HL-60/S4 (cell line): ENCODE results near the gene CPB1.

Experiments
- in situ Hi-C: fragments of 300-500 bp; cut with MboI; formaldehyde crosslinking; loops from 2 replicates; pipeline ENCODE4 v1.14.3; 2022; ENCODE audit warnings: low sequenced_read_pairs

The CPB1 gene

GRCh38 chr3:148828136-148828690 is 602 bp downstream of the CPB1 start:
- in situ Hi-C loops: no loop called here

DNA sequence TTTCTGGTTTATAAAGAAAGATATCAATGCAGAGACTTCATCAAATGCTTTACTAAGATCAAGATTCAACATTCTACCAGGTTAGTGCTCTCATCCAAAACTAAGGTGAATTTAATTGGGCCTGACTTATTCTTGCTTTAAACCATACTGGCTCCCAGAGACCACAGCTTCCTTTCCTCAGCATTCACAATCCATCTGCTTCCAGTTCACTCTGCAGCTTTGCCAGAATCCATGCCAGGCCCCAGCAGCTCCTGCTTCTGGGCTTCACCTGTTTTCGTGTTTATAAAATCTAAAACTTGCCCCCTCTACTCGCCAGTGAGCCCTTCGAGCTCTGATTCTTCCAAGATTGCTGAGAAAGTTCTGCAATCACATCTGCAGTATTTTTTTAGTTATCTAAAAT is 2.3 kb downstream of the CPB1 start:
- in situ Hi-C loops: no loop called here

GRCh38 chr3:148833223-148833622 is 5.6 kb downstream of the CPB1 start:
- in situ Hi-C loops: no loop called here

DNA sequence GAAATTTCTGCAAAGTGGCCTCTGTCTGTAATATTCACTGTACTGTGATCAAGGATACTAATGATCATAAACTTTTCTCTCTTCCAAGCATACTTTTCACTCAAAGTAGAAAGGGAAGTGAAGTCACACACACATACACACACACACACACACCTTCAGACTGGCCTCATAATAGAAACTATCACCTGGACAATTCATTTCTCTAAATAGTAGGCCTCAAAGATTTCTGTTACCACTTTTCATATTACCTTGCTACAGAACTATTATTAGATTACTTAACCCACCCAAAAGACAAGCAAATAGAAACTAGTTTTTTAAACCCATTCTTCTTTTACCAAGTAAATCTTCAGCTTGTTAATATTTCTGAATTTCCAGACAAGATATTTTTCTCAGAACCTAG is 12.2 kb downstream of the CPB1 start:
- in situ Hi-C loops: no loop called here

DNA sequence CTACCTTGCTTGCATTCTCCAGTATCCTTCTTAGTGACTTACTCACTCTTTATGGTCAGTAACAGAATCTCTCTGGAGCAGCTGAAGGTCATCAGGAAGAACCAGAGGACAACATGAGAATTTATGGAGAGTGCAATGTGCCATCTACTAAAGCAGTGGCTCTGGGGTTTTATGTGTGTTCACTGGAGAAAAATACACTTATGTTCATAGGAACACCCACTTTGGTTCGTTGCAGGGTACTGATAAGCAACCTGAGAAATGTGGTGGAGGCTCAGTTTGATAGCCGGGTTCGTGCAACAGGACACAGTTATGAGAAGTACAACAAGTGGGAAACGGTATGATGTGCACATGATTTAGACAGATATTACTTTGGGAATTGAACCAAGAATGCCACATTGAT is 12.8 kb downstream of the CPB1 start:
- in situ Hi-C loops: no loop called here

DNA sequence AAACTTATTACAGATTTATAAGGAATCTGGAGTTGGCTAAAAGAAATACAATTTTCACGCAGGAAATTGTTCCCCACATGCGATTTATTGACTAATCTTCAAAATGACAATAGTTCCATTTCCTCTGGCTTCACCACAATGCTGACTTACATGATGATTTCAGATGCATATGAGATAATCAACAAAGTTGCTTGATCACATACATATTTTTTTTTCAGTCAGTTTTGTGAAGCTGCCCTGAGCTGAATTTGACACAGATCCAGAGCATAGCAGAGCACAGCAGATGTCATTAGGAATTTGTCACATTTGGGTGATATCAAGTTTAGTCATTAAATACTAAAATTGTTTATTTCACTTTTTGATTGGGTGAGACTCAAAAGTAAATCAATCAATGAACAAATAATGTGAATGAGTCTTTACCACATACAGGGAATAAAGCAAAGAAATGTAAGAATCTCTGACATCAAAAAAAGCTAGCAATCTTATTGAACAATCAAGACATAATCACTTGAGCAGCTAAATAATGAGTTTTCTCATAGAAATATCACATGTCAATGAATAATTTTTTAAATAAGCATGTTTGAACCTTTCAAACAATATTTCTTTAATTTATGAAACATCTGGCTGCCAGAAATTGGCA is 18.3 kb downstream of the CPB1 start:
- in situ Hi-C loops: no loop called here

- in situ Hi-C loops: no loop called here
Observed at GRCh38 chr3:148847351-148847750, 19.7 kb downstream of the CPB1 start.

DNA sequence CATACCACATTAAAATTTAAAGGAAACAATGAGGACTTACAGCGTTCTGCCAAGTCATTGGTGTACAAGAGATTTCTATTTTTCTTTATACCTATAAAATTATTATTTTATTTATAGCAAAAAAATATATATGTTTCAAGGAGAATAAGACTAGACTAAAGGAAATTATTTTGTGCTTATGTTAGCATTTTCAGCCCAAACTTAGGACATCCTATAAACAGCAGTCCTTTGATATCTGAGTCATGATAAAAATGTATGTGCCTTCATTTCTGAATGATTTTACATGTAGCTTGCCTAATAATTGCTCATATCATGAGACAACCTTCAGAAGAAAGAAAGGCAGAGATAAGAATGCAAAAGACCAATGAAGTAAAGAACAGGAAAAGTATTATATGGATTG is 20.8 kb downstream of the CPB1 start:
- in situ Hi-C loops: no loop called here

DNA sequence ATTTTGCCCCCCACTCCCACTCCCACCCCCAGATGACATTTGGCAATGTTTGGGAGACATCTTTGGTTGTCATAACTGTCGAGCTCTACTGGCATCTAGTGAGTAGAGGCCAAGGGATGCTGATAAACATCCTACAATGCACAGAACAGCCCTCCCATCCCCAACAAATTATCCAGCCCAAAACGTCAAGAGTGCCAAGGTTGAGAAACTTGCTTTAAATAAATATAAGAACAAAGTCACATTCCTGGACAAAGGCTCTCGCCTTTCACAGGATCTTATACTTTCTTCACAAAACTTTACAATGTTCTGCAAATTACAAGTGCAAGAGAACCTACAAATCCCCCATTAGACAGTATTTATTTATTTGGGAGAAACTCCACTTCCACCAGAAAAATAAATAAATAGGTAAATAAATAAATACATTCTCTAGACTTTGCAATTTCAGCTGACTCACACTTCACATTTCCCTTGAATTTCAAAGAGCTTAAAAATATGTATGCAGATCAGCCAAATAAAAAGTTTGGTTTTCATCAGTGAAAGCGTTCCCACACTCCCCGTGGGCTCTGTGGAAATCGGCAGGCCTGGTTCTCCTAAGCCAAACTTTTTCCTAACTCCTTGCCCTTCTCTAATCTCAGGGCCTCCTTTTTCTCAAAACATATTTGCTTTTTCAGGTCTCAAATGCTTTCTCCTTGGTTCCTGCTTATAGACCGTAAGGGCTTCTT is 24.8 kb downstream of the CPB1 start:
- in situ Hi-C loops: no loop called here

DNA sequence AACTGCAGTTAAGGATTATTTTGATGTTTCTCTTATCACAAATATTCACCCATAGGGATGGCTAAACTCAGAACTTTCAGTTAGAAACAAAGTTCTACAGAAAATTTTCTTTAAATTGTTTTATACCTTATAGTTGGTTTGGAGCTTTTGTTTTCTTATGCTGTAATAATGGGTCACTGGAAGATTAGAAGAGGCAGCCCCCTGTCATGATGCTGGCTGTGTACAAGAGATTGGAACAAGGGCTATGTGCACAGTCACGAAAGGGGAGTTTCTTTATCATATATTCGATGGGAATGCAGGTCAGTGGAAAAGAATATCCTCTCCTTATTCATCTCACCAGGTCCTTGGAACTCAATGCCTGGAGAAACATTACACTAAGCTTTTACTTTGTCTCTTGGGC is 25.5 kb downstream of the CPB1 start:
- in situ Hi-C loops: no loop called here

- in situ Hi-C loops: no loop called here
Observed at GRCh38 chr3:148854061-148854460, 26.4 kb downstream of the CPB1 start.

DNA sequence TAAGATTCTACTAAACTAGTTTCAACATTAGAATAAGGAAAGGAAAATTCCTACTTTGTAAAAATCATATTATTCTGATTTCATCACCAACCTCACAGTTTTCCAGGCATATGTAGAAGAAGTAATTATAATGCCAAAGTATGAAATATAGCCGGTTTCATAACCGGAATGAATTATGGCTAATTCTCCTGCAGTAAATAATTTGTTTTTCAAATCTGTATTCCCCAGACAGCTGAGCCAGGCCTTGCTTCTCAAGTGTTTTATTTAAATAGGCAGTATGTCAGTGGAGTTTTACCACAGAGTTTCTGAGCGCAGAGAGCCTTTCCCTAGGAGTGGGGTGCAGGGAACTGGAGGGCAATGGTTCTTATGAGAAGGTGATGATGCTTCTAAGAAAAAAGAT is 28.8 kb downstream of the CPB1 start:
- in situ Hi-C loops: no loop called here

- in situ Hi-C loops: no loop called here
Observed at GRCh38 chr3:148857316-148857715, 29.7 kb downstream of the CPB1 start.

DNA sequence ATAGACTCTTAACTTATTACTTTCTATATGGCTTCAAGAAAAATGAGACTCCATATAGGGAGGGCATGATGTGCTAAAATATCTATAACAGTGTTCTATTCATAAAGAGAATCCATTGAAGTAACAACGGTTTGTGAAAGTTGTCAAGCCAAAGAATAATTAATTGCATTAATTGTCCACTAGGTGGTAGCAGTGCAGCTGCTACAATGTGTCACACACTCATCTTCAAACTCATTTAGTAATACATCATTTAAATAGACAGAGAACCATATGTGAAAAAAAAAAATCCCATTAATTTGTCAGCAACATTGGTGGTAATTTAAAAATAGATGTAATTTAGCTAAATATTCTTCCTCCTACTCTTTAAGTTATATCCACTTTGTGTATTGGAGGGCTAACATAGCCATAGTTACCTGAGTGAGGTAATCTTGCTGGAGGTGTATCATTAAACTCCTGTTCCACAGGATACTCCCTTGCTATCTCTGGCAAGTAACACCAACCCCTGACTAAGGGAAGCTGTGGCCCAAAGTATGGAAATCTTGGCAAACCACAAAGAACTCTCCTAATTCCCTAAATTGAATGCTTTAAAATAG is 33.8 kb downstream of the CPB1 start:
- in situ Hi-C loops: no loop called here

DNA sequence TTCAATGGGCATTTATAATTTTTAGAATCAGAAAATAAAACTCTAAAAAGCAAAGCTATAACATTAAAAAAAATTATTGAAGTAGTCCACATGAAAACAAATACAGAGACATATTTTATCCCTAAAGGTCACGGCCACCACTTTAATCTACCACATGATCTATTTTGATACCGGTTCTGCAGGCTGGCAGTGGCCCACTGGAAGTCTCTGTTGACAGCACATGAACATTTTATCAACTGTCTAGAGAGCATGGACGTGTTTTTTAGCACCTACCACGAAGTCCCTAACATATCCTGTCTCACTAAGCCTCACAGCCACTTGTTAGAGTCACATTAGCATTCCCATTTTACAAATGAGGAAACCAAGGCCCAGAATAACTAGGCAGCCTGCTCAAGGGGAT is 35.7 kb downstream of the CPB1 start:
- in situ Hi-C loops: no loop called here

GRCh38 chr3:148863814-148864213 is 36.2 kb downstream of the CPB1 start:
- in situ Hi-C loops: no loop called here

DNA sequence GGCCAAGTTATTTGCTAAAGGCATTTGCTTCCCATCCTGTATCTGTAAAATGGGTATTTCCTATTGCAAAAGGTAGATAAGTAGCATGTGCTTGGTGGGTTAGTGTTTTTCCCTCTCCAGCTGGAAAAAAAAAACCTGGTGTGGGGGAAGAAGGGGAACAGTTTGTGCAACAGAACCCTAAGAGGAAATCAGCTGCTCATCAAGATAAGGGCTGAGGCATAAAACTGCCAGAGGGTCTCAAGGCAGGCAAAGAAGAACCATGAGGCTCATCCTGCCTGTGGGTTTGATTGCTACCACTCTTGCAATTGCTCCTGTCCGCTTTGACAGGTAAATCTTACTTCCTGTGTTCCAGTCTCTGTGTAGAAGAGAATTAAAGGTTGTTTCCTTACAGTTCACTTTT is 37.4 kb downstream of the CPB1 start, which contains the start of gene CPA3:
Gene CPA3 (plus strand): TSS at position 248 of the 400 bp plus-strand sequence. CDS start 12 bp downstream, at position 260.
- in situ Hi-C loops: no loop called here

- in situ Hi-C loops: no loop called here
Observed at GRCh38 chr3:148866261-148866660, 38.6 kb downstream of the CPB1 start.

- in situ Hi-C loops: loop anchor here (10.0 kb wide), 1 partner anchor 149 kb away; no protein-coding TSS in a partner anchor
Observed at GRCh38 chr3:148873270-148873927, 45.8 kb downstream of the CPB1 start.

DNA sequence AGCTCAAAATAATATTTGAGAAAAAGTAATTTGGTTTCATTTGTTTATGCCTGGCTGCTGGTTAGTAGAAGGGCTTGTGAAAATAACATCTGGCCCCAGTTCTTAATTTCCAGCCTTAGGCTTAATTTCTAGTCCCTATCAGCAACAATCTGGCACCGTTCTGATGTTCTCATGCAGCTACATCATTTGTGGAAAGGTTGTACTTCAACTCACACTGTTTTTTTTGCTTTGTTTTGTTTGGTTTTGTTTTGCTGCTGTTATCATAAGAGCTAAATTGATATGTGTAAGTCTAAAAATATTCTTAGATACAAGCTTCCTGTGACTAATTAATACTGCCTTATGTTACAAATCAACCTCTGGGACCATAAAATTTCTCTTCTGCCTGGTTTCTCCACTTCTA is 46.4 kb downstream of the CPB1 start:
- in situ Hi-C loops: loop anchor here (10.0 kb wide), 1 partner anchor 149 kb away; no protein-coding TSS in a partner anchor

GRCh38 chr3:148878095-148878494 is 50.5 kb downstream of the CPB1 start:
- in situ Hi-C loops: loop anchor here (10.0 kb wide), 1 partner anchor 153 kb away; no protein-coding TSS in a partner anchor
